Endothelial cell of umbilical vein (primary cell): Measurements from ENCODE around the gene PRDM1. TPM values are rescaled to one million over a fixed set of nuclear protein-coding genes. Genes with fewer than 3 reads are reported as not detected.

Source experiments
- BruUV-seq: library from RNA; stranded (reverse); fragments of 400-500 nt; replicated peaks from 2 replicates; lab custom pipeline; 2021; lab: Mats Ljungman, UMichigan
- CTCF ChIA-PET: fragments of 300-600, 350-600 bp; sonication (Branson Sonifier 250); formaldehyde crosslinking; loops from one replicate; lab custom pipeline; 2021; ENCODE audit warnings: antibody characterized with exemption, inconsistent platforms; lab: Charles Lee
- POLR2A ChIA-PET: fragments of 300-600, 350-600 bp; sonication (Branson Sonifier 250); formaldehyde crosslinking; loops from one replicate; lab custom pipeline; 2021; ENCODE audit warnings: antibody characterized with exemption, inconsistent platforms; lab: Charles Lee
- DNase-seq: peaks from one replicate; pipeline ENCODE4 v3.0.0-alpha.2; 2011; ENCODE audit warnings: low read depth, low spot score
- FAIRE-seq: peaks from 2 replicates; lab custom pipeline; 2011; peaks lifted over from hg19 to GRCh38; lab: Jason Lieb, UNC
- H2AFZ ChIP-seq: 2 replicates; pipeline ENCODE4 v1.6.0; 2012; ENCODE audit warnings: low read depth, low read length, control low read depth, inconsistent platforms
- H3K27ac ChIP-seq: 2 replicates; pipeline ENCODE4 v1.5.1; 2011; ENCODE audit warnings: low read depth, mild to moderate bottlenecking, control low read depth, low read length, moderate library complexity; ENCODE audit not compliant: insufficient read depth
- H3K27me3 ChIP-seq, 2 experiments: 2 replicates each; pipeline versions ENCODE4 v1.6.0 to v1.6.1; 2011; ENCODE audit warnings: low read length in 2 of 2, mixed read lengths in 1 of 2; ENCODE audit not compliant: control insufficient read depth in 2 of 2, insufficient read depth in 2 of 2
- H3K36me3 ChIP-seq, 2 experiments: 2 replicates in 1 of 2; 3 replicates in 1 of 2; pipeline ENCODE4 v1.5.1; 2011; ENCODE audit warnings: low read length in 2 of 2, mild to moderate bottlenecking in 1 of 2, moderate library complexity in 1 of 2; ENCODE audit not compliant: control insufficient read depth in 2 of 2, insufficient read depth in 2 of 2; ENCODE audit errors: extremely low read depth in 1 of 2
- H3K4me1 ChIP-seq: 3 replicates; pipeline ENCODE4 v1.5.1; 2011; ENCODE audit warnings: mild to moderate bottlenecking, low read length; ENCODE audit not compliant: control insufficient read depth, insufficient read depth; ENCODE audit errors: extremely low read depth
- H3K4me2 ChIP-seq: 2 replicates; pipeline ENCODE4 v1.6.1; 2011; ENCODE audit warnings: low read length, control low read depth, mixed read lengths; ENCODE audit not compliant: insufficient read depth
- H3K4me3 ChIP-seq, 3 experiments: fragments of 200-600 bp in 1 of 3; sonication (generic), shearing (Covaris generic) in 1 of 3; replicated peaks in 1 of 3; 2 replicates each; pipeline ENCODE4 v1.5.1; 2011 to 2016; ENCODE audit warnings: control low read depth in 3 of 3, low read length in 3 of 3, mild to moderate bottlenecking in 2 of 3, inconsistent platforms in 1 of 3, low read depth in 1 of 3, moderate library complexity in 1 of 3; ENCODE audit not compliant: insufficient read depth in 1 of 3
- H3K79me2 ChIP-seq: 2 replicates; pipeline ENCODE4 v1.6.0; 2012; ENCODE audit warnings: low read length, inconsistent platforms; ENCODE audit not compliant: control insufficient read depth, insufficient read depth
- H3K9ac ChIP-seq: replicated peaks from 2 replicates; pipeline ENCODE3; 2011; ENCODE audit warnings: low read length, control low read depth; ENCODE audit not compliant: insufficient read depth; ENCODE audit errors: extremely low read depth
- H3K9me1 ChIP-seq: replicated peaks from 3 replicates; pipeline ENCODE4 v1.6.0; 2011; ENCODE audit warnings: mild to moderate bottlenecking, low read length; ENCODE audit not compliant: control insufficient read depth, insufficient read depth; ENCODE audit errors: extremely low read depth
- H3K9me3 ChIP-seq: replicated peaks from 2 replicates; pipeline ENCODE4 v1.5.1; 2012; ENCODE audit warnings: low read length, inconsistent platforms; ENCODE audit not compliant: control insufficient read depth, insufficient read depth
- H4K20me1 ChIP-seq: replicated peaks from 2 replicates; pipeline ENCODE3; 2011; ENCODE audit warnings: mild to moderate bottlenecking, low read length; ENCODE audit not compliant: control insufficient read depth, insufficient read depth; ENCODE audit errors: extremely low read depth
- EZH2 ChIP-seq: IDR thresholded peaks from 2 replicates; pipeline ENCODE4 v1.6.1; 2012; ENCODE audit warnings: borderline replicate concordance, low read depth, mild to moderate bottlenecking, moderate library complexity, low read length, inconsistent platforms; ENCODE audit not compliant: severe bottlenecking
- FOS ChIP-seq: IDR thresholded peaks from 2 replicates; pipeline ENCODE4 v1.6.1; 2011; ENCODE audit warnings: mild to moderate bottlenecking, low read length, moderate library complexity, borderline replicate concordance; ENCODE audit not compliant: insufficient read depth
- GATA2 ChIP-seq: IDR thresholded peaks from 2 replicates; pipeline ENCODE4 v1.7.0; 2011; ENCODE audit warnings: low read depth, mild to moderate bottlenecking, moderate library complexity, mixed read lengths, low read length; ENCODE audit not compliant: insufficient read length, insufficient read depth
- JUN ChIP-seq: IDR thresholded peaks from 2 replicates; pipeline ENCODE4 v1.6.1; 2011; ENCODE audit warnings: borderline replicate concordance, low read depth; ENCODE audit not compliant: insufficient read length, insufficient read depth
- MYC ChIP-seq: IDR thresholded peaks from one replicate; pipeline ENCODE4 v1.6.1; 2011; ENCODE audit warnings: mild to moderate bottlenecking, low read depth, low read length
- POLR2A ChIP-seq: IDR thresholded peaks from 2 replicates; pipeline ENCODE4 v1.6.1; 2012; ENCODE audit warnings: low read depth, mild to moderate bottlenecking, control low read depth, low read length
- POLR2AphosphoS5 ChIP-seq: IDR thresholded peaks from 2 replicates; pipeline ENCODE4 v1.6.1; 2012; ENCODE audit warnings: low read depth, mild to moderate bottlenecking, control low read depth, low read length, moderate library complexity; ENCODE audit not compliant: insufficient read depth
- dilution Hi-C: fragments of 300-500 bp; cut with MboI; formaldehyde crosslinking; loops from one replicate; pipeline ENCODE4 v1.15.0; 2019; ENCODE audit warnings: low sequenced_read_pairs; ENCODE audit not compliant: extremely low pct_ligation_motif_present
- intact Hi-C: fragments of 100-400 bp; cut with micrococcal nuclease; formaldehyde crosslinking; loops from one replicate; pipeline ENCODE4 v1.10.0; 2022
- polyA plus RNA-seq, 4 experiments: library from polyadenylated mRNA; depleted of rRNA in 3 of 4; stranded (reverse) in 3 of 4; unstranded in 1 of 4; fragments of >200 nt; gene quantifications; 2 replicates each; pipeline versions ENCODE4 v1.2.1 to v1.2.3, GENCODE V29; 2011 to 2012; ENCODE audit warnings: missing spikeins in 1 of 4
- total RNA-seq: library from RNA; stranded (reverse); gene quantifications from 2 replicates; pipeline ENCODE4 v1.2.3, GENCODE V29; 2021
- TF ChIP-seq, protein P1 (sequence below), 2 donors: IDR thresholded peaks; 1 replicate in 1 of 2; 2 replicates in 1 of 2; pipeline ENCODE4 v1.5.1; 2011; ENCODE audit warnings: low read length in 2 of 2, mild to moderate bottlenecking in 2 of 2, moderate library complexity in 2 of 2, control low read depth in 1 of 2, inconsistent platforms in 1 of 2, low read depth in 1 of 2; ENCODE audit not compliant: insufficient read depth in 1 of 2; ENCODE audit errors: extremely low read depth in 1 of 2
- TF ChIP-seq, protein P2 (sequence below): IDR thresholded peaks from 2 replicates; pipeline ENCODE4 v1.6.1; 2011; ENCODE audit not compliant: insufficient read depth, insufficient read length

PRDM1 gene
- total and polyA plus RNA-seq, 2 donors (not counting 3 experiments of a cell fraction or from before 2014, with no cell fraction given): 0.36 to 2.7 TPM

- Histone ChIP-seq H3K9me1 (no peaks in the 10 kb centered on the region), H3K4me3 (no peak overlapping the region), H3K27ac (no peak overlapping the region), H3K4me2 (no peak overlapping the region), H2AFZ (no peak overlapping the region), H3K4me1 (no peaks in the 10 kb centered on the region), H3K79me2 (no peaks in the 10 kb centered on the region), H3K9ac (no peak overlapping the region), H3K9me3 (no peaks in the 10 kb centered on the region), H4K20me1 (no peaks in the 10 kb centered on the region), H3K27me3 (peaks cover 0 to 5% of the 10 kb centered on the region in 2 experiments), H3K36me3 (no peaks in the 10 kb centered on the region)
- POLR2A ChIA-PET: no interaction called here
- CTCF ChIA-PET: no interaction called here
- DNase-seq: no peak
- FAIRE-seq: no peak
- no TSS peak for BruUV-seq
- TF ChIP-seq, protein P1, sequence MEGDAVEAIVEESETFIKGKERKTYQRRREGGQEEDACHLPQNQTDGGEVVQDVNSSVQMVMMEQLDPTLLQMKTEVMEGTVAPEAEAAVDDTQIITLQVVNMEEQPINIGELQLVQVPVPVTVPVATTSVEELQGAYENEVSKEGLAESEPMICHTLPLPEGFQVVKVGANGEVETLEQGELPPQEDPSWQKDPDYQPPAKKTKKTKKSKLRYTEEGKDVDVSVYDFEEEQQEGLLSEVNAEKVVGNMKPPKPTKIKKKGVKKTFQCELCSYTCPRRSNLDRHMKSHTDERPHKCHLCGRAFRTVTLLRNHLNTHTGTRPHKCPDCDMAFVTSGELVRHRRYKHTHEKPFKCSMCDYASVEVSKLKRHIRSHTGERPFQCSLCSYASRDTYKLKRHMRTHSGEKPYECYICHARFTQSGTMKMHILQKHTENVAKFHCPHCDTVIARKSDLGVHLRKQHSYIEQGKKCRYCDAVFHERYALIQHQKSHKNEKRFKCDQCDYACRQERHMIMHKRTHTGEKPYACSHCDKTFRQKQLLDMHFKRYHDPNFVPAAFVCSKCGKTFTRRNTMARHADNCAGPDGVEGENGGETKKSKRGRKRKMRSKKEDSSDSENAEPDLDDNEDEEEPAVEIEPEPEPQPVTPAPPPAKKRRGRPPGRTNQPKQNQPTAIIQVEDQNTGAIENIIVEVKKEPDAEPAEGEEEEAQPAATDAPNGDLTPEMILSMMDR (IDR thresholded peaks at IDR 0.05; ENCODE audit: extremely low read depth in 1 of 2, insufficient read depth in 1 of 2, low read depth in 1 of 2, low read length in 2 of 2): no peak
- intact Hi-C loops: no loop called here
- dilution Hi-C loops: no loop called here
Measured at GRCh38 chr6:106133040-106133439, 46.9 kb downstream of the PRDM1 start.

GRCh38 chr6:106134087-106134770, 48.1 kb downstream of the PRDM1 start:
- no peaks in the 10 kb centered on the region for H3K9me1 ChIP-seq
- no peak overlapping the region for H3K27ac ChIP-seq
- H3K27me3 ChIP-seq: peaks cover 0 to 5% of the 10 kb centered on the region in 2 experiments
- H3K4me3 ChIP-seq: no peak overlapping the region
- H3K79me2 ChIP-seq: no peaks in the 10 kb centered on the region
- TF ChIP-seq, protein P2, sequence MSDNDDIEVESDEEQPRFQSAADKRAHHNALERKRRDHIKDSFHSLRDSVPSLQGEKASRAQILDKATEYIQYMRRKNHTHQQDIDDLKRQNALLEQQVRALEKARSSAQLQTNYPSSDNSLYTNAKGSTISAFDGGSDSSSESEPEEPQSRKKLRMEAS: no peak
- no peak for TF ChIP-seq EZH2
- no peak for TF ChIP-seq POLR2A
- TF ChIP-seq POLR2AphosphoS5: no peak
- TF ChIP-seq FOS: no peak
- no peak for TF ChIP-seq MYC
- TF ChIP-seq, protein P1 (IDR thresholded peaks at IDR 0.05; ENCODE audit: extremely low read depth in 1 of 2, insufficient read depth in 1 of 2, low read depth in 1 of 2, low read length in 2 of 2): no peak
- no peak for TF ChIP-seq GATA2
- TF ChIP-seq JUN: no peak
- no peak overlapping the region for H2AFZ ChIP-seq
- dilution Hi-C loops (no loop called here), intact Hi-C loops (no loop called here)
- BruUV-seq: no TSS peak
- POLR2A ChIA-PET: no interaction called here
- H3K36me3 ChIP-seq: no peaks in the 10 kb centered on the region
- FAIRE-seq (no peak), DNase-seq (no peak)
- H3K9me3 ChIP-seq: no peaks in the 10 kb centered on the region
- no peak overlapping the region for H3K9ac ChIP-seq
- H3K4me1 ChIP-seq: no peaks in the 10 kb centered on the region
- no peaks in the 10 kb centered on the region for H4K20me1 ChIP-seq
- CTCF ChIA-PET: no interaction called here
- no peak overlapping the region for H3K4me2 ChIP-seq
